HG03097 (cell line): ENCODE measurements around the gene ULBP2.
A peak's percentile ranks its signal among the peaks of the same experiment; 100 is the strongest.
"Not testable (repeated sequence)": the region's sequence is repeated elsewhere in the genome, so short reads cannot be mapped to it uniquely, and the experiment has no call there.

Experiments
- ATAC-seq: cut with Tn5 transposase; IDR thresholded peaks from one replicate; pipeline ENCODE4 v1.9.1; 2021; ENCODE audit not compliant: unreplicated experiment, low FRiP score

ULBP2 gene

DNA sequence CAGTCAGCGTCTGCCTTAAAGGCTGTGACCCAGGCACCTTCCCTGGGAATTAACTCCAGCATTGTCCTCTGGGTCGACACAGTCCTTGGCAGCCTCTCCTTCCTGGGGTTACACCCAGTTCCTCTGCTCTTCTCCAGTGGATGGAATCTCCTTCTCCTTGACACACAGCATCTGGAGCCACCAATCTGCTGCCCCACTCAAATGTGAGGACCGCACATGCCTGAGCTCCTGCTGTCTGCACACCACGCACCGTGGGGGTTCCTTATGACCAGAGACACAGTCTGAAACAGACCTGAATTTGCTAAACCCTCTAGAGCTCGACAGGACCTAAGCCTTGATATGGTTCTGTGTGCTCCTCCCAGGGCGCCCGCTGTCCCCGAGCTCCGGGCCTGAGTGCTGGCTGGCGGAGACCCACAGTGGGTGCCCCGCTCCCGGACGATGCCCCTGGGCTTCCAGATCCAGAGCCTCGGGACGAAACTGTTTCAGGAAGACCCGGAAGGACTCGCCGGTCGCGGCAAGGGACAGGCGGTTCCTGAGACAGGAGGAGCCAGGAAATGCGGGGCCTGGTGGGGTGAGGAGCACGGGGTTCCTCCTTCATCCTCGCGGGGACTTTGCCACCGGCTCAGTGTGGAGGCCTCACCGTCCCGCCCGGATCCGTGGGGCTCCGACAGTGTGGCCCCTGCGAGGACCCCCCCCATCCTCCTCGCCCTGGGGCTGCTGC lies 16.4 kb upstream of the ULBP2 start:
- no peak for ATAC-seq

DNA sequence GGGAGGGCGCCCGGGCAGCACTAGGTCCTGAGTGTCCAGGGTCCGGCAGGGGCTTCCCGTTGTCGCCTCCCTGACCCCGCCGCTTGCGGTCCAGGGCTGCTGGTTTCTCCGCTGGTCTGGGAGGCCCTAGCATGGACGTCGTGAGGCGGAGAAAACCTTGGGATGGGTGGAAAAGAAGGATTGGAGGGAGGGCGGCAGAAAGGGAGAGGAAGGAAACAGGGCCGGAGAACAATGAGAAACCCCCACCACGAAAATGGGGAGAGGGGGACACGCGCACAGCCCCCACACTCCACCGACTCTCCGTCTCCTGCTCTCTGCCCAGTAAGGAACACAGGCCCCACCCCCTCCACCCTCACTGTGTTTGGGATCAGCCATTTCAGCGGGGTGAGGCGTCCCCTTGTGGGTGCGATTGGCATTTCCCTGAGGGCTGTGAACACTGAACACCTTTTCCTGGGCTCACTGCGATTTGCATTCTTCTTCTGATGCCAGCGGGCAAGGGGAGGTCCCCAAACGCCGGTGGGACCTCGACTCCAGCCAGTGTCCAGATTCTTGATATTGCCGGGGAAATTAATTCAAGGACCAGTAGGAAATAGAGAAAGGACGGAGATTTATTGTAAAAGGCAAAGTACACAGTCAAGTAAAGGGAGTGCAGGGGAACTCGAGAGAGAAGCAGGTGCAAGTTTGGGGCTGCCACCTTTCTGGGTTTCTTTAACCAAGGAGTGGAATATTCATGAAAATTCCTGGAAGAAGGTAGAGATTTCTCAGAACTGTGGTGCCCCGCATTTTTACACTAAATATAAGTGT lies 15.6 kb upstream of the ULBP2 start:
- ATAC-seq = no peak

GRCh38 chr6:149927025-149927424 lies 14.8 kb upstream of the ULBP2 start:
- ATAC-seq = not testable (repeated sequence)

DNA sequence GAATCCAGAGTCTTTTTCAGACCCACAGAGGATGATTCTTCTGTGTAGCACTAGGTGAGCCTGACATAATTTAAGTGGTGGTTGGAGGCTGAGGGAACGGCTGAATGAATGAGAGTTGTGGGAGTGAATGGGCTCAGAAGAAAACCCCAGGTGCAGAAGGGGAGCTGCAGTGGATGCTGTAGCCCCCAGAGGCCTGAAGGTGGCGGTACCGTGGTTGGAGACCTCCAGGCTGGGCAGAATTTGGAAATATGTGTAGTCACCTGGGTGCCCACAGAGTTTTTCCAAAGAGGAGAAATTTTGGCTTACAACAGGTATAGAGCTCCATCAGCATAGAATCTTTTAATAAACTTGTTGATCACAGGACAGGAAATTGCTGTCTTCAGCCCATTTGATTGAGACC lies 12.4 kb upstream of the ULBP2 start:
- no peak for ATAC-seq

DNA sequence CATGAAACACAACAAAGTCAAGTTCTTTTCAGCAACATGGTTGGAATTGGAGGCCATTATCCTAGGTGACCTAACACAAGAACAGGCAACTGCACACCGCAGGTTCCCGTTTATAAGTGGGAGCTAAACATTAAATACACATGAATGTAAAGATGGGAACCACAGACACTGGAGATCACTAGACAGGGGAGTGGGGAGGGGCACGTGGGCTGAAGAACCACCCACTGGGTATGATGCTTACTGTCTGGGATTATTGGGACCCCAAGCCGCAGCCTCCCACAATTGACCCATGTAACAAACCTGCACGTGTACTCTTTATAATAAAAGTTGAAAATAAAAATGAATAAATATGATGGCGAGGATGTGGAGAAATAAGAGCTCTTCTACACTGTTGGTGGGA lies 10.3 kb upstream of the ULBP2 start:
- ATAC-seq = no peak

- ATAC-seq = no peak
Observed at GRCh38 chr6:149933036-149933435, 8.8 kb upstream of the ULBP2 start.

- no peak for ATAC-seq
Observed at GRCh38 chr6:149933461-149933860, 8.4 kb upstream of the ULBP2 start.

DNA sequence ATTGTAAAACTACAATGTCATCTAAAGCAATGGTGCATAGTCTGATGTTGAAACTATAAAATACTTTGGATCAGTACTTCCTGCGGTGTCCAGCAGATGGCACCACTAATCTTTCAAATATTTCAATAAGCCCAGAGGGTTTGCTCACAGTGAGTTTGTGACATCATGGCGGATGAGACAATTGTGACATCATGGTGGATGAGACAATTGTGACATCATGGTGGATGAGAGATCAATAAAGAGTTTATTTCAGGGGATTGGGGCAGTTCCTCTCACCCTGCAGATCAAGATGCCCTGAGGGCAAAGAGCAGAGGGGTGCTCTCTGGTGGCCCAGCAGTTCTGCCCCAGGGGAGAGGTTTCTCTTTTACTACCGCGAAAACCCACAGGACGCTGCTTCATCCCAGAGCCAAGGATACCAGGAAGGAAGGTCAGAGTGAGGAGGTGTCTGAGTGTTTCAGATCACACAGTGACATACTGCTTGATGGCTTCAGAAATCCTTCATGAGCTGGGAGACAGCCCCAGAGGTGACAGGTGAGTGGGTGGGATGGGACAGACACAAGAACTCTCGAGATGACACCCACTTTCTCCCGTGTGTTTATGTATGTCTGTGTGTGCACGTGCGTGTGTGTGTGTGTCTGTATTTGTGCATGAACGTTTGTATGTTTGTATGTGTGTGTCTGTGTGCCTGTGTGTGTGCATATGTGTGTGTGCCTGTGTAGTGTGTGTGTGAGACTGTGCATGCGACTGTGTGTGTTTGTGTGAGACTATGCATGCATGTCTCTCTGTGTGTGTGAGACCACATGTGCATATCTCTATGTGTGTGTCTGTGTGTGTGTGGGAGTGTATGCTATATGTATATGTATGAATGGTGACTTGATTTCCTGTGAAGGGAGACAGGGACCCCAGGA lies 7.3 kb upstream of the ULBP2 start:
- ATAC-seq = no peak

DNA sequence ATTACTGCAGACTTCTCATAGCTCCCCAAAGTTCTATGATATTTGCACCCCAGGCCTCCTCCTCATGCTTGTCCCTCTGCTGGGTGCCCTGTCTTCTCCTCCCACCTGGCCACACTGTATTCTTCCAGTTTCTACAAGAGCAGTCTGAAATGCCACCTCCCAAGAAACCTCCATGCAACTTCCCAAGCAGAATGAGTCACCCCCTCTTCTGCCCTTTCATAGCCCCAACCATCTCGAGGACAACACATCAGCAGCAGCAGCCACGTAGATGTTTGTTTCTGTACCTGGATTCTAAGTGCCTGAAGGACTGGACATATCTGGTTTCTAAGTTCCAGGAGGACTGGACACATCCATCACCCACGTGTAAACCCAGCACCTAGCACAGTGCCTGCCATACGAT lies 6.6 kb upstream of the ULBP2 start:
- ATAC-seq = no peak

DNA sequence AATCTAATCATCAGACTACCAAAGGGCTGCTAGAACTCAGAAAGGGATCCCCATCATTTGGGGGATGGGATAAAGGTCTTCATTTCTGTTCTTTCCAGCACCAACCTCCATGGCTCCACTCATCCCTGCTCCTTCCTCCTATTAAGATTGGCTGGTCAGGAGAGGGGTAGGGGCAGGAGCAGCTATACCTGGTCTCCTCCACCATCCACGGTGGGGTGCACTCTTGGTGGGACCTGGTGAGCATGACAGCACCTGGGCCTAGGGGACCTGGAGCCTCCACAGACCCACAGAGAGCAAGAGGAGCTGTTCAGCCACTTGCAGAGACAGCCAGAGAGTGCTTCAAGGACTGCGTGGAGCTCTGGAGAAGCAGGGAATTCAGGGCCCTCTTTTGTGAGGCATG lies 6.1 kb upstream of the ULBP2 start:
- ATAC-seq = no peak

- ATAC-seq = no peak
Observed at GRCh38 chr6:149936743-149937142, 5.1 kb upstream of the ULBP2 start.

GRCh38 chr6:149938013-149938570 lies 3.7 kb upstream of the ULBP2 start:
- ATAC-seq = not testable (repeated sequence)

- ATAC-seq = peak; percentile 64
Observed at GRCh38 chr6:149938571-149939355, 3.1 kb upstream of the ULBP2 start.

DNA sequence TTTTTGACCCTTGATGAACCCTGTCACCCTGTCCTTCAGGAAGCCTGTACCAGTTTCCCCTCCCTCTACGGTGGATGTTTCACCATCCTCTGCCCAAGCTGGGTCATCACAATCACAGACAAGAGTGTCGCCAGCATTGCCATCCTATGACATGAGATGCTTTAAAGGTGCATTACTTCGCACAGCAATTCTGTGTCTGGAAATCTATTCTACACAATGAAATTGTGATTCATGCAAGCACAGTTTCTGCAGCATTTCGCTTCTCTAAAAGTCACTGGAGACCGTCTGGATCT lies 2.5 kb upstream of the ULBP2 start:
- no peak for ATAC-seq

- no peak for ATAC-seq
Observed at GRCh38 chr6:149939909-149940671, 1.7 kb upstream of the ULBP2 start.

- ATAC-seq = no peak
Observed at GRCh38 chr6:149940672-149940982, 1.2 kb upstream of the ULBP2 start.

DNA sequence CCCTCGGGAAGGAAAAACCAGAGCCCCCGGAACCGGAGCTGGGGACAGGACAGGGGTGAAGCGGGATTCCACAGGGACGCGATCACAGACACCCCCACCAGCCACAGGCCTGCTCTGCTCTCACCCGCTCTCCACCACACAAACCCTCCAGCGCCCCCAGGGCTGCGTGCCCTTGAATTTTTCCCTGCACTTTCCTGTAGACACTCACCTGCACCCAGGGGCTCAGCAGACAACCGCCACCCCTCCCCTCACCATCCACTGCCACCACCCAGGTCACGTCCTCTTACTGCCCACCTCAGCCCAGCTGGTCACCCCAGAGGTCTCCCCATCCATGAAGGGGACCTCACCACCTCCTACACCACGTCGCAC lies 631 bp downstream of the ULBP2 start:
- ATAC-seq = no peak

GRCh38 chr6:149943321-149943720 lies 1.5 kb downstream of the ULBP2 start:
- ATAC-seq = not testable (repeated sequence)

- not testable (repeated sequence) for ATAC-seq
Observed at GRCh38 chr6:149945276-149945675, 3.5 kb downstream of the ULBP2 start.

GRCh38 chr6:149946631-149947030 lies 4.8 kb downstream of the ULBP2 start:
- ATAC-seq = not testable (repeated sequence)
